Heart left ventricle (tissue), 13 donors: ENCODE data around the gene GPR31.

Experiments used
- CTCF ChIP-seq, 12 donors: fragments of 200-600 bp; sonication (generic) in 4 of 12; IDR thresholded peaks; one replicate each; pipeline versions ENCODE4 v1.5.0 to v1.8.0; 2018 to 2022; ENCODE audit warnings: antibody characterized with exemption in 12 of 12, mild to moderate bottlenecking in 5 of 12
- POLR2A ChIP-seq, 2 donors: fragments of 450-650 bp; IDR thresholded peaks; one replicate each; pipeline ENCODE4 v1.6.1; 2017; ENCODE audit warnings: antibody characterized with exemption in 2 of 2, mild to moderate bottlenecking in 2 of 2, moderate library complexity in 2 of 2
- donor health status: ischemic (EF 13 %, LVEDD 7.1; RV severe dilation, severe dysfunction).
- donor health status: DM: no; HTN: yes; CAD: no.
- donor health status: DM: no; HTN: no; CAD: no.
- donor health status: ischemic (EF 25% LVEDD 6.9; RV normal size, moderate dysfunction).
- donor health status: ischemic (EF 25% LVEDD 5.7; RV mildly dilated, moderate dysfunction).
- donor health status: ischemic (EF 35%, LVEDD 5.7; RV mildly dilated, moderate dysfunction).
- donor health status: nonischemic (EF 11% LVEDD 7.7; RV severe dilation, severe dysfunction).
- donor health status: DM: yes; HTN: yes; CAD: no.
- donor health status: PGD.
- donor health status: ischemic (EF 29% LVEDD 5.4; RV normal size, mild dysfunction).
- donor health status: nonischemic (EF 23%, LVEDD 6.1; RV moderate dilation, normal function).

GRCh38 chr6:167163476-167164011 is 5.8 kb upstream of the GPR31 start:
- TF ChIP-seq CTCF (IDR thresholded peaks at IDR 0.05) (no peak), POLR2A (IDR thresholded peaks at IDR 0.05) (no peak)
